HG03103 (cell line): Measurements from ENCODE around the gene AGTR2.
"Not testable (repeated sequence)": the region's sequence is repeated elsewhere in the genome, so short reads cannot be mapped to it uniquely, and the experiment has no call there.

Experiments used
- ATAC-seq: cut with Tn5 transposase; IDR thresholded peaks from one replicate; pipeline ENCODE4 v1.9.1; 2021; ENCODE audit warnings: low read depth; ENCODE audit not compliant: unreplicated experiment

Gene AGTR2

GRCh38 chrX:116170511-116170910 is at the start of gene AGTR2:
Gene AGTR2, plus strand, starts transcription at chrX:116170744. Its CDS starts 1,537 bp downstream, at chrX:116172281.
- no peak for ATAC-seq

GRCh38 chrX:116135277-116135676 is 35.3 kb upstream of the AGTR2 start:
- ATAC-seq = no peak

GRCh38 chrX:116141270-116141669 is 29.3 kb upstream of the AGTR2 start:
- not testable (repeated sequence) for ATAC-seq

GRCh38 chrX:116142976-116143375 is 27.6 kb upstream of the AGTR2 start:
- ATAC-seq = no peak

GRCh38 chrX:116172976-116173375 is 2.4 kb downstream of the AGTR2 start:
- ATAC-seq = no peak

- ATAC-seq = no peak
Measured at GRCh38 chrX:116181300-116181699, 10.8 kb downstream of the AGTR2 start.

GRCh38 chrX:116185163-116185562 is 14.6 kb downstream of the AGTR2 start:
- no peak for ATAC-seq

- ATAC-seq = no peak
Measured at GRCh38 chrX:116194649-116195048, 24.1 kb downstream of the AGTR2 start.

- no peak for ATAC-seq
Measured at GRCh38 chrX:116198235-116198634, 27.7 kb downstream of the AGTR2 start.

GRCh38 chrX:116198810-116199209 is 28.3 kb downstream of the AGTR2 start:
- no peak for ATAC-seq

- ATAC-seq = no peak
Measured at GRCh38 chrX:116204932-116205331, 34.4 kb downstream of the AGTR2 start.

GRCh38 chrX:116213262-116213661 is 42.7 kb downstream of the AGTR2 start:
- no peak for ATAC-seq

- ATAC-seq = not testable (repeated sequence)
Measured at GRCh38 chrX:116217080-116217479, 46.5 kb downstream of the AGTR2 start.
